DOHH2 (cell line): ENCODE data around the gene STN1.

Source experiments
- CTCF ChIP-seq: fragments of 200-600 bp; sonication (generic); IDR thresholded peaks from one replicate; pipeline ENCODE4 v1.5.1; 2014; ENCODE audit warnings: antibody characterized with exemption, mild to moderate bottlenecking, low read depth, low read length; ENCODE audit not compliant: poor library complexity, severe bottlenecking
- EZH2phosphoT487 ChIP-seq: fragments of 200-600 bp; sonication (generic); IDR thresholded peaks from 2 replicates; pipeline ENCODE4 v1.6.1; 2017; ENCODE audit warnings: borderline replicate concordance, mild to moderate bottlenecking, antibody characterized with exemption, low read length, moderate library complexity, mixed read lengths

GRCh38 chr10:103934308-103934707 lies 16.3 kb upstream of the STN1 start:
- no peak for TF ChIP-seq CTCF
- no peak for TF ChIP-seq EZH2phosphoT487
